Activated B cell treated with CpG ODN at 0.5 μM for 24 hours (primary cell): ENCODE measurements around the gene PDZRN4. TPM values are rescaled to one million over a fixed set of nuclear protein-coding genes. Genes with fewer than 3 reads are reported as not detected.
"Not testable (repeated sequence)": the region's sequence is repeated elsewhere in the genome, so short reads cannot be mapped to it uniquely, and the experiment has no call there.

Experiments
- ATAC-seq: fragments of 200-7000 bp; cut with Tn5 transposase; one replicate; pipeline ENCODE4 v1.10.0; 2021; ENCODE audit warnings: low read depth, mild to moderate bottlenecking, moderate library complexity
- CTCF ChIA-PET: fragments of 350-600 bp; sonication (Branson Sonifier 250); formaldehyde crosslinking; loops from one replicate; lab custom pipeline; 2021; ENCODE audit warnings: antibody characterized with exemption; lab: Charles Lee
- POLR2A ChIA-PET: fragments of 350-600 bp; sonication (Branson Sonifier 250); formaldehyde crosslinking; loops from one replicate; lab custom pipeline; 2021; ENCODE audit warnings: antibody characterized with exemption; lab: Charles Lee
- DNase-seq: peaks from one replicate; pipeline ENCODE4 v3.0.0; 2022
- H3K27ac Mint-ChIP-seq: one replicate; pipeline ENCODE4 v1.8.0; 2020; ENCODE audit warnings: mixed read lengths
- H3K27me3 Mint-ChIP-seq: one replicate; pipeline ENCODE4 v1.8.0; 2021; ENCODE audit warnings: mixed read lengths
- H3K36me3 Mint-ChIP-seq: one replicate; pipeline ENCODE4 v1.8.0; 2021; ENCODE audit warnings: low read depth, mixed read lengths
- H3K4me1 Mint-ChIP-seq: one replicate; pipeline ENCODE4 v1.8.0; 2021; ENCODE audit warnings: mixed read lengths
- H3K4me3 Mint-ChIP-seq: one replicate; pipeline ENCODE4 v1.8.0; 2020; ENCODE audit warnings: mild to moderate bottlenecking, mixed read lengths
- H3K9me3 Mint-ChIP-seq: one replicate; pipeline ENCODE4 v1.8.0; 2020; ENCODE audit warnings: mixed read lengths
- intact Hi-C: fragments of 100-400 bp; cut with micrococcal nuclease; formaldehyde crosslinking; loops from one replicate; pipeline ENCODE4 v1.15.1; 2024
- total RNA-seq: library from RNA; stranded (reverse); gene quantifications from 2 replicates; pipeline ENCODE4 v1.2.3, GENCODE V29; 2022
- TF ChIP-seq, protein P1 (sequence below): fragments of 200-600 bp; IDR thresholded peaks from one replicate; pipeline ENCODE4 v1.8.0; 2022; ENCODE audit warnings: antibody characterized with exemption, mild to moderate bottlenecking

The PDZRN4 gene
- total RNA-seq, 1 donor from 2014 or later, result not detected

DNA sequence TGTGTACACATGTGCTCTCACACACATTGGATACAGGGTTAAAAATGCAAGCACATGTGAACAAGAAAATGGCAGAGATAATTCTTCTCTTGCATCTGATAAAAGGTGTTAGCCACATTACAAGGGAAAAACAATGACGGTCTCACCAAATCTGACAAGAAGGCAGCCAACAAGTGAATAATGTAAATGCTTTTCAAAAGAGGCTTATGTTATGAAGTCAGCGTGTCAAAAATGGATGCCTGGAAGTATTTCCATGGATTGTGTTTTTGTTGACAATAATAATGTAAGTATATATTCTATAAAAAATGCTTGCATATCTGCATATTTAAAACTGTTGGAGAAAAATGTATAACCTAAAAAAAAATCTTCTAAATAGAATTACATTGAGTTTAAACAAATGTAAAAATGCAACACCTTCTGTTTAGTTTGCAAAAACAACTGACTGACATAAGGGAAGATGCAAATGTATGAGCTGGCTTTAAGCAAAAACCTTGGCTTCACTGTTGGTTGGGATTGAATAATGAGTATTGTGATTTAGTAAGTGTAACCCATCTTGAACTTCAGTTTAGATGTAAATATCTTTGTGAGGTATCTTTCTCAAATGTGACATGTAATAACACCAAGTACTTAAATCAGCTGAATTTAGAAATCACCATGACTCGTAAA, 424.9 kb downstream of the PDZRN4 start:
- ChIA-PET CTCF (no interaction called here), POLR2A (no interaction called here)
- no peaks in the 10 kb centered on the region for H3K4me1 Mint-ChIP-seq
- H3K27me3 Mint-ChIP-seq, result no peaks in the 10 kb centered on the region
- intact Hi-C loops, result no loop called here
- H3K36me3 Mint-ChIP-seq, result no peaks in the 10 kb centered on the region
- no peak overlapping the region for H3K4me3 Mint-ChIP-seq
- H3K27ac Mint-ChIP-seq, result no peak overlapping the region
- no peak for DNase-seq
- no peak for ATAC-seq
- TF ChIP-seq, protein P1, sequence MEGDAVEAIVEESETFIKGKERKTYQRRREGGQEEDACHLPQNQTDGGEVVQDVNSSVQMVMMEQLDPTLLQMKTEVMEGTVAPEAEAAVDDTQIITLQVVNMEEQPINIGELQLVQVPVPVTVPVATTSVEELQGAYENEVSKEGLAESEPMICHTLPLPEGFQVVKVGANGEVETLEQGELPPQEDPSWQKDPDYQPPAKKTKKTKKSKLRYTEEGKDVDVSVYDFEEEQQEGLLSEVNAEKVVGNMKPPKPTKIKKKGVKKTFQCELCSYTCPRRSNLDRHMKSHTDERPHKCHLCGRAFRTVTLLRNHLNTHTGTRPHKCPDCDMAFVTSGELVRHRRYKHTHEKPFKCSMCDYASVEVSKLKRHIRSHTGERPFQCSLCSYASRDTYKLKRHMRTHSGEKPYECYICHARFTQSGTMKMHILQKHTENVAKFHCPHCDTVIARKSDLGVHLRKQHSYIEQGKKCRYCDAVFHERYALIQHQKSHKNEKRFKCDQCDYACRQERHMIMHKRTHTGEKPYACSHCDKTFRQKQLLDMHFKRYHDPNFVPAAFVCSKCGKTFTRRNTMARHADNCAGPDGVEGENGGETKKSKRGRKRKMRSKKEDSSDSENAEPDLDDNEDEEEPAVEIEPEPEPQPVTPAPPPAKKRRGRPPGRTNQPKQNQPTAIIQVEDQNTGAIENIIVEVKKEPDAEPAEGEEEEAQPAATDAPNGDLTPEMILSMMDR, result no peak
- H3K9me3 Mint-ChIP-seq, result no peaks in the 10 kb centered on the region

DNA sequence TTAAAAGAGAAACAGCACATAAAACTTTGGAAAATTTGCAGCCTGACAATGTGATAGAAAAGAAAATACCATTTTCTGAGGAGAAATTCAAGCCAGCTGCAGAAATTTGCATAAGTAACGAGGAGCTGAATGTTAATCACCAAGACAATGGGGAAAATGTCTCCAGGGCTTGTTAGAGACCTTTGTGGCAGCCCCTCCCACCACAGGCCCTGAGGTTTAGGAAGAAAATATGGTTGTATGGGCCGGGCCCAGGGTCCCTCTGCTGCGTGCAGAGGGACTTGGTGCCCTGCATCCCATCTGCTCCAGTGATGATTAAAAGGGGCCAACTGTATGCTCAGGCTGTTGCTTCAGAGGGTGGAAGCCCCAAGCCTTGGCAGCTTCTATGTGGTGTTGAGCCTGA, 427.1 kb downstream of the PDZRN4 start:
- POLR2A ChIA-PET, ATAC-seq, H3K36me3 Mint-ChIP-seq, DNase-seq, CTCF ChIA-PET, H3K27ac Mint-ChIP-seq, H3K4me1 Mint-ChIP-seq, H3K27me3 Mint-ChIP-seq, H3K4me3 Mint-ChIP-seq, intact Hi-C loops, H3K9me3 Mint-ChIP-seq: not testable (repeated sequence)

DNA sequence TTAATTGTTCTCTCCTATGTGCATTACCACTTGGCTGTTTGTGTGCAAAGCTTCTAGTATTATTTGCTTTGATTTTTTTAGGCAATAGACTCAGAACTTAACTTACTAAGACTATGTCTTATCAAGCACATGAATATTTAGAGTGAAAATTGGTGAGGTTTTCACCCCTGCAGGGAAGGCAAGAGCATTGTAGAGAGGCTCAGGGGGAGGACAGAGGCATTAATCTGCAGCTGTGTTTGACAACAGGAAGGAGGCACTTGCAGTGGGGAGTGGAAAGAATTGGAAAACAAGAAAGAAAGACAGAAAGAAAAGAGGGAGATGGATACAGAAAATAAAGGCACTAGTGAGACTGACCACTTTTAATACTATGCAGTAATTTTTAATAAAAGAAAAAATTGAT, 431.6 kb downstream of the PDZRN4 start:
- Mint-ChIP-seq H3K4me3 (no peak overlapping the region), H3K36me3 (no peaks in the 10 kb centered on the region), H3K27ac (no peak overlapping the region), H3K9me3 (no peaks in the 10 kb centered on the region), H3K4me1 (no peaks in the 10 kb centered on the region), H3K27me3 (no peaks in the 10 kb centered on the region)
- CTCF ChIA-PET, result no interaction called here
- DNase-seq, result no peak
- ATAC-seq, result no peak
- intact Hi-C loops, result no loop called here
- TF ChIP-seq, protein P1, result no peak
- POLR2A ChIA-PET, result no interaction called here

GRCh38 chr12:41621291-41621690, 433.2 kb downstream of the PDZRN4 start:
- no peaks in the 10 kb centered on the region for H3K36me3 Mint-ChIP-seq

More at GRCh38 chr12:41621291-41621690, 433.2 kb downstream of the PDZRN4 start:
- TF ChIP-seq, protein P1, result no peak
- ATAC-seq (no peak), DNase-seq (no peak)
- no peaks in the 10 kb centered on the region for H3K27me3 Mint-ChIP-seq
- no peaks in the 10 kb centered on the region for H3K4me1 Mint-ChIP-seq
- ChIA-PET CTCF (no interaction called here), POLR2A (no interaction called here)
- intact Hi-C loops, result no loop called here
- H3K4me3 Mint-ChIP-seq, result no peak overlapping the region
- no peaks in the 10 kb centered on the region for H3K9me3 Mint-ChIP-seq
- no peak overlapping the region for H3K27ac Mint-ChIP-seq
